Upper lobe of left lung (tissue), 6 donors: Measurements from ENCODE around the gene GPR15. TPM values are rescaled to one million over a fixed set of nuclear protein-coding genes. Genes with fewer than 3 reads are reported as not detected.

Experiments
- ATAC-seq, 2 donors: fragments of 200-7000 bp; cut with Tn5 transposase; one replicate each; pipeline ENCODE4 v1.9.1; 2022; ENCODE audit warnings: mild to moderate bottlenecking in 2 of 2, moderate library complexity in 2 of 2; ENCODE audit not compliant: low FRiP score in 2 of 2
- DNase-seq, 2 donors: peaks; one replicate each; pipeline ENCODE4 v3.0.0-alpha.2; 2019 to 2020
- H3K27ac ChIP-seq, 4 donors: fragments of 200-600 bp; sonication (generic); one replicate each; pipeline ENCODE4 v1.5.1; 2016 to 2019
- H3K27me3 ChIP-seq, 4 donors: fragments of 200-600 bp; sonication (generic); one replicate each; pipeline ENCODE4 v1.5.1; 2017 to 2019
- H3K36me3 ChIP-seq, 4 donors: fragments of 200-600 bp; sonication (generic); one replicate each; pipeline ENCODE4 v1.5.1; 2016 to 2019
- H3K4me1 ChIP-seq, 4 donors: fragments of 200-600 bp; sonication (generic); one replicate each; pipeline ENCODE4 v1.5.1; 2018 to 2019
- H3K4me3 ChIP-seq, 4 donors: fragments of 200-600 bp; sonication (generic); one replicate each; pipeline ENCODE4 v1.5.1; 2017 to 2019; ENCODE audit warnings: mild to moderate bottlenecking in 2 of 4, moderate library complexity in 1 of 4
- H3K9me3 ChIP-seq, 4 donors: fragments of 200-600 bp; sonication (generic); one replicate each; pipeline ENCODE4 v1.5.1; 2018 to 2019
- EP300 ChIP-seq, 4 donors: sonication (generic); formaldehyde crosslinking; IDR thresholded peaks; one replicate each; pipeline ENCODE4 v1.5.1; 2017; ENCODE audit warnings: antibody characterized with exemption in 4 of 4, control low read depth in 2 of 4
- POLR2A ChIP-seq, 4 donors: fragments of 450-650 bp; IDR thresholded peaks; one replicate each; pipeline ENCODE4 v1.5.1; 2016 to 2017; ENCODE audit warnings: antibody characterized with exemption in 4 of 4, mild to moderate bottlenecking in 2 of 4
- POLR2AphosphoS5 ChIP-seq, 2 donors: sonication (generic); formaldehyde crosslinking; IDR thresholded peaks; one replicate each; pipeline ENCODE4 v1.5.1; 2017; ENCODE audit warnings: antibody characterized with exemption in 2 of 2
- WGBS, 2 donors: methylation state at CpG; one replicate each; pipeline ENCODE4 v1.1.5; 2017 to 2018; 5-methylcytosine and 5-hydroxymethylcytosine counted together
- total RNA-seq, 6 donors: library from RNA; depleted of rRNA in 4 of 6; stranded (reverse); fragments of >200 nt in 4 of 6; gene quantifications; one replicate each; pipeline versions ENCODE4 v1.1.0 to v1.2.1, GENCODE V29; 2016 to 2021
- TF ChIP-seq, protein P1 (sequence below), 6 experiments: fragments of 450-650 bp in 4 of 6; fragments of 200-600 bp in 2 of 6; sonication (generic) in 2 of 6; IDR thresholded peaks; one replicate each; pipeline ENCODE4 v1.5.1; 2016 to 2019; ENCODE audit warnings: antibody characterized with exemption in 6 of 6
- donor health status: DM: no; HTN: no; CAD: no; lungs with moderate emphysema.
- donor health status: DM: no; HTN: yes; CAD: no; lungs with severe emphysema.

Gene GPR15
- total RNA-seq, 6 donors from 2014 or later, result 0.98 to 2.1 (median 1.1) TPM; not detected in 2

DNA sequence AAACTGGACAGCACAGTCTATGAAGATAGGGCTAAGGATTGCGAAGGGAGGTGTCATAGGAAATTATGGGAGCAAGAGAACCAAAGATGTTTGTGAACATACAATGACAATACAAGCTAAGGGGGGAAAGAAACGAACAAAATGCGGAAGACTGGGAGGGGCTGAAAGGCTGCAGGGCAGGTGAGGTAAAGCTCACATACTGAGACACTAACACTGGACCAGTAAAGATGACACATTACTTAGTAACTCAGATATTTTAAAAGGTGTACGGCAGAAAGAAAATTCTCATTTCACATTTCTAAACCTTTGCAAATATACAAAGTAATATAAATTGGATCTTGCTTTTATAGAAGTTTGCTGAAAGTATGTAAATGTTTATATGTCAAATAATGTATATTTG, 19.2 kb upstream of the GPR15 start:
- H3K9me3 ChIP-seq, result no peaks in the 10 kb centered on the region
- peaks cover 0 to 48% (median 11%) of the 10 kb centered on the region in 4 donors for H3K36me3 ChIP-seq
- H3K27ac ChIP-seq, result no peak overlapping the region
- H3K4me3 ChIP-seq, result no peak overlapping the region
- no peaks in the 10 kb centered on the region for H3K4me1 ChIP-seq
- 90 to 93% methylated on average over 4 of the region's 4 CpGs for WGBS, 2 donors
- DNase-seq (no peak), ATAC-seq (no peak)
- no peaks in the 10 kb centered on the region for H3K27me3 ChIP-seq
- TF ChIP-seq EP300 (IDR thresholded peaks at IDR 0.05) (no peak), POLR2AphosphoS5 (IDR thresholded peaks at IDR 0.05) (no peak), POLR2A (IDR thresholded peaks at IDR 0.05) (no peak)
- TF ChIP-seq, protein P1, sequence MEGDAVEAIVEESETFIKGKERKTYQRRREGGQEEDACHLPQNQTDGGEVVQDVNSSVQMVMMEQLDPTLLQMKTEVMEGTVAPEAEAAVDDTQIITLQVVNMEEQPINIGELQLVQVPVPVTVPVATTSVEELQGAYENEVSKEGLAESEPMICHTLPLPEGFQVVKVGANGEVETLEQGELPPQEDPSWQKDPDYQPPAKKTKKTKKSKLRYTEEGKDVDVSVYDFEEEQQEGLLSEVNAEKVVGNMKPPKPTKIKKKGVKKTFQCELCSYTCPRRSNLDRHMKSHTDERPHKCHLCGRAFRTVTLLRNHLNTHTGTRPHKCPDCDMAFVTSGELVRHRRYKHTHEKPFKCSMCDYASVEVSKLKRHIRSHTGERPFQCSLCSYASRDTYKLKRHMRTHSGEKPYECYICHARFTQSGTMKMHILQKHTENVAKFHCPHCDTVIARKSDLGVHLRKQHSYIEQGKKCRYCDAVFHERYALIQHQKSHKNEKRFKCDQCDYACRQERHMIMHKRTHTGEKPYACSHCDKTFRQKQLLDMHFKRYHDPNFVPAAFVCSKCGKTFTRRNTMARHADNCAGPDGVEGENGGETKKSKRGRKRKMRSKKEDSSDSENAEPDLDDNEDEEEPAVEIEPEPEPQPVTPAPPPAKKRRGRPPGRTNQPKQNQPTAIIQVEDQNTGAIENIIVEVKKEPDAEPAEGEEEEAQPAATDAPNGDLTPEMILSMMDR (IDR thresholded peaks at IDR 0.05), result no peak

DNA sequence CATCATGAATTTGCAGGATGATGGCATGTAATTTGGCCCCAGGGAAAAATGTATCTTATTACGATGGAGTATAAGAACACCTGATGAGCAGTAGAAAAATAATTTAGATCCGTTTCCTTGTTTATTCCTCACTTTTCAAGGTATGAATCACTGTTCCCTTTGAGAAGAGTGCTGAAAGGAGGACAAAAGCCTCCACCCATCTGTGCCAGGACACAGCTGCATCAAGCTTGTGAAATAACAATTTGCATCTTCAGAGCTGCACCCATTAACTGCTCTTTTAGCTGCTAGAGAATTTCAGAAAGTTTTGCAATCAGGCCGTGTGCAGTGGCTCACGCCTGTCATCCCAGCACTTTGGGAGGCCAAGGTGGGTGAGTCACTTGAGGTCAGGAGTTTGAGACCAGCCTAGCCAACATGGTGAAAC, 18.7 kb upstream of the GPR15 start:
- WGBS, 2 donors, result 60 to 79% methylated on average over 4 of the region's 4 CpGs
- TF ChIP-seq POLR2AphosphoS5 (IDR thresholded peaks at IDR 0.05) (no peak), POLR2A (IDR thresholded peaks at IDR 0.05) (no peak), EP300 (IDR thresholded peaks at IDR 0.05) (no peak)
- TF ChIP-seq, protein P1 (IDR thresholded peaks at IDR 0.05), result no peak
- Histone ChIP-seq H3K27me3 (no peaks in the 10 kb centered on the region), H3K27ac (no peak overlapping the region), H3K9me3 (no peaks in the 10 kb centered on the region), H3K36me3 (peaks cover 0 to 51% (median 11%) of the 10 kb centered on the region in 4 donors), H3K4me3 (no peak overlapping the region), H3K4me1 (no peaks in the 10 kb centered on the region)
- DNase-seq (no peak), ATAC-seq (no peak)

DNA sequence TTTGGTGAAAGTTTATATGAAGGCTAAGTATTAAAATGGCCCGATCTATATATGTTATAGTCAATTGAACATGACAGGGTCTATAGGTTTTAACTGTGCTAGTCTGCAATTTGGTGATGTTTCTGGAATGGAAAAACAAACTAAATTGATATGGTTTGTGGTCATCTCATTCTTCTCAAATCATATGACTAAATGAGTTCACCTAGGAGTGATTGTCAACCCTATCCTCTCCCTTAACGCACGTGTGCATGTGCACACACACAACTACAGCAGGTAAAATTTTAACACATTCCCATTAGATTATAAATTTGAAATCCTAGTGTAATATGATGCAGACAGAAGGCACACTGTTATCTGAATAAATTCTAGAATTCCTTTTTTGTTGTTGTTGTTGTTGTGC, 18.0 kb upstream of the GPR15 start:
- Histone ChIP-seq H3K9me3 (no peaks in the 10 kb centered on the region), H3K4me3 (no peak overlapping the region), H3K27ac (no peak overlapping the region), H3K36me3 (peaks cover 0 to 58% (median 11%) of the 10 kb centered on the region in 4 donors), H3K27me3 (no peaks in the 10 kb centered on the region), H3K4me1 (peaks cover 0 to 1% (median 0%) of the 10 kb centered on the region in 4 donors)
- WGBS, 2 donors, result 95 to 99% methylated on average over 3 of the region's 3 CpGs
- ATAC-seq (no peak), DNase-seq (no peak)
- TF ChIP-seq POLR2AphosphoS5 (IDR thresholded peaks at IDR 0.05) (no peak), EP300 (IDR thresholded peaks at IDR 0.05) (no peak), POLR2A (IDR thresholded peaks at IDR 0.05) (no peak)
- TF ChIP-seq, protein P1 (IDR thresholded peaks at IDR 0.05), result no peak

DNA sequence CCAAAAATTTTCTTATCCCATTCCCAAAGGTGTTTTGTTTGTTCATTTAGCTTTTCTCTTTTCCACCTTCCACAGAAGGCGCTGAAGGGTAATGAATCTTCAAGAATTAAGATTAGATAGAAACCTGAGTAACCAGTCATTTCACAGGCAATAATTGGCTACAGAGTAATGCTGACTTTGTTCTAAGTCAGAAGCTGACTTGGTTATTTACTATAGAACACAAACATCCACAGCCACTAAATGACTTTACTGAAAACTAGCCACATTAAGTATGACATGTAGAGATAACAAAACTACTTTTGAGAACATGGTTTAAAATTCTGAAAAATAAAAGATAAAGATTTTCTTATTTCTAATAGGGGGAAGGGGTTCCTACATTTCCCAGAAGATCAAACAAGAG, 16.8 kb upstream of the GPR15 start:
- Histone ChIP-seq H3K4me3 (no peak overlapping the region), H3K36me3 (peaks cover 0 to 62% (median 11%) of the 10 kb centered on the region in 4 donors), H3K4me1 (peaks cover 0 to 11% (median 5%) of the 10 kb centered on the region in 4 donors), H3K27me3 (no peaks in the 10 kb centered on the region), H3K27ac (no peak overlapping the region), H3K9me3 (no peaks in the 10 kb centered on the region)
- 100% methylated on average over 1 of the region's 1 CpG for WGBS, 2 donors
- no peak for DNase-seq
- TF ChIP-seq, protein P1 (IDR thresholded peaks at IDR 0.05), result no peak
- TF ChIP-seq POLR2A (IDR thresholded peaks at IDR 0.05) (no peak), EP300 (IDR thresholded peaks at IDR 0.05) (no peak), POLR2AphosphoS5 (IDR thresholded peaks at IDR 0.05) (no peak)
- ATAC-seq, result no peak

DNA sequence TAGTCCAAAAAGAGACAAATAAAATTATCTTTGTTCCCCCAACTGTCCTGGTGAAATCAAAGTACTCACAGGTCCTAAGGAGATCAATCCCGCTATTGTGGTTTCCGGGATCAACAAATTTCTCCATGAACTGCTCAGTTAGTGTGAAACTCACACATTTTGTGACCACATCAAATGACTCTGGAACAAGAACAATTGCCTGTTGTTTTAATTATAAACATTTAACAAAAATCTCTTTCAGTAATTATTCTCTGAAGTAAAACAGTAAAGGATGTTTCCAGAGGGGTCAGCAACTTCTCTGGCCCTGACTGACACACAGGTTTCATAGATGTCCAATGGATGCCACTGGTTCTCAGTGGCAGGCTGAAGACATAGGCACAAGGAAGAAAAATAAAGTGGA, 13.0 kb upstream of the GPR15 start:
- H3K36me3 ChIP-seq, result peaks cover 0 to 54% (median 11%) of the 10 kb centered on the region in 4 donors
- 98 to 100% methylated on average over 2 of the region's 2 CpGs for WGBS, 2 donors
- H3K9me3 ChIP-seq, result no peaks in the 10 kb centered on the region
- no peaks in the 10 kb centered on the region for H3K27me3 ChIP-seq
- no peak overlapping the region for H3K4me3 ChIP-seq
- TF ChIP-seq, protein P1 (IDR thresholded peaks at IDR 0.05), result no peak
- TF ChIP-seq POLR2AphosphoS5 (IDR thresholded peaks at IDR 0.05), result no peak
- no peak for TF ChIP-seq EP300 (IDR thresholded peaks at IDR 0.05)
- no peak for TF ChIP-seq POLR2A (IDR thresholded peaks at IDR 0.05)
- H3K27ac ChIP-seq, result no peak overlapping the region
- ATAC-seq (no peak), DNase-seq (no peak)
- H3K4me1 ChIP-seq, result peaks cover 12 to 27% (median 18%) of the 10 kb centered on the region in 4 donors
